ENCODE measurements around the gene DHRS7. TPM values are rescaled to one million over a fixed set of nuclear protein-coding genes. Genes with fewer than 3 reads are reported as not detected.
"Not testable (repeated sequence)": the region's sequence is repeated elsewhere in the genome, so short reads cannot be mapped to it uniquely, and the experiment has no call there.

The DHRS7 gene
- total and polyA plus RNA-seq, 9 of the 15 experiments (the other 6 are each of a cell fraction or from before 2014, with no cell fraction given): 10.2 to 20.1 (median 15.7) TPM

- TF ChIP-seq ATF4 (CRISPR knock-in tag; IDR thresholded peaks at IDR 0.05): no peak
Observed at GRCh38 chr14:60101786-60102185, 63.4 kb downstream of the DHRS7 start (continued).

- intact Hi-C loops (cut with micrococcal nuclease); FAIRE-seq; H2AFZ ChIP-seq (ENCODE audit: low read depth, low read length); H4K20me1 ChIP-seq (replicated peaks; ENCODE audit: control insufficient read depth, insufficient read depth, low read length); H3K27ac ChIP-seq (ENCODE audit: extremely low read depth, low read depth, low read length); ATAC-seq; H3K27me3 ChIP-seq (ENCODE audit: control insufficient read depth in 2 of 2, insufficient read depth in 2 of 2, low read length in 2 of 2); H3K4me2 ChIP-seq (ENCODE audit: insufficient read depth, low read length); H3K9me1 ChIP-seq (ENCODE audit: control insufficient read depth, insufficient read depth, low read length); DNase-seq (ENCODE audit: extremely low read depth in 1 of 4, low spot score in 3 of 4); H3K4me3 ChIP-seq; H3K9me3 ChIP-seq (replicated peaks; ENCODE audit: control insufficient read depth, insufficient read depth, low read depth, low read length); CTCF ChIA-PET (ENCODE audit: low intra/inter-chr PET ratio); in situ Hi-C loops (cut with MboI); H3K9ac ChIP-seq (ENCODE audit: insufficient read depth in 1 of 2, low read depth in 2 of 2, low read length in 2 of 2); BruUV-seq (replicated peaks): not testable (repeated sequence)
- POLR2A ChIA-PET: interaction anchor here (0.7 kb wide), 1 partner anchor 27 kb away, joined by 3 read pairs; no protein-coding TSS in a partner anchor
- H3K36me3 ChIP-seq (ENCODE audit: control insufficient read depth, insufficient read depth, low read length): peaks cover 22% of the 10 kb centered on the region; the same call in 2 of the 3 replicates
- H3K4me1 ChIP-seq (replicated peaks in 1 of 2; ENCODE audit: control insufficient read depth in 2 of 2, insufficient read depth in 2 of 2, low read length in 2 of 2): peaks cover 0 to 15% of the 10 kb centered on the region in 2 experiments; a peak in 3 of 5 replicates
- WGBS (ENCODE audit: insufficient coverage, low coverage, missing lambda C conversion rate): 86% methylated on average over 4 of the region's 7 CpGs
- peaks cover 87% of the 10 kb centered on the region for H3K79me2 ChIP-seq (ENCODE audit: control insufficient read depth, insufficient read depth, low read length)
Observed at GRCh38 chr14:60099855-60100254, 65.3 kb downstream of the DHRS7 start.

GRCh38 chr14:60097974-60098373 lies 67.2 kb downstream of the DHRS7 start:
- H4K20me1 ChIP-seq (replicated peaks; ENCODE audit: control insufficient read depth, insufficient read depth, low read length): no peaks in the 10 kb centered on the region
- H2AFZ ChIP-seq (ENCODE audit: low read depth, low read length): no peak overlapping the region
- H3K27ac ChIP-seq (ENCODE audit: extremely low read depth, low read depth, low read length): no peak overlapping the region
- H3K4me2 ChIP-seq (ENCODE audit: insufficient read depth, low read length): no peak overlapping the region
- CTCF ChIA-PET (ENCODE audit: low intra/inter-chr PET ratio): no interaction called here
- FAIRE-seq: no peak
- no peak overlapping the region for H3K4me3 ChIP-seq
- no peaks in the 10 kb centered on the region for H3K27me3 ChIP-seq (ENCODE audit: control insufficient read depth in 2 of 2, insufficient read depth in 2 of 2, low read length in 2 of 2)
- 7% methylated on average over 6 of the region's 6 CpGs for WGBS (ENCODE audit: insufficient coverage, low coverage, missing lambda C conversion rate)
- H3K36me3 ChIP-seq (ENCODE audit: control insufficient read depth, insufficient read depth, low read length): peaks cover 19% of the 10 kb centered on the region; the same call in 2 of the 3 replicates
- no peaks in the 10 kb centered on the region for H3K9me1 ChIP-seq (ENCODE audit: control insufficient read depth, insufficient read depth, low read length)
- intact Hi-C loops (cut with micrococcal nuclease) (no loop called here), in situ Hi-C loops (cut with MboI) (no loop called here)
- POLR2A ChIA-PET: no interaction called here
- H3K79me2 ChIP-seq (ENCODE audit: control insufficient read depth, insufficient read depth, low read length): peaks cover 94% of the 10 kb centered on the region
- no peaks in the 10 kb centered on the region; the same call in 1 of the 2 replicates for H3K9me3 ChIP-seq (replicated peaks; ENCODE audit: control insufficient read depth, insufficient read depth, low read depth, low read length)
- no TSS peak for BruUV-seq (replicated peaks)
- peak in 1 of 4 experiments; percentile 58 for DNase-seq (ENCODE audit: extremely low read depth in 1 of 4, low spot score in 3 of 4)
- H3K4me1 ChIP-seq (replicated peaks in 1 of 2; ENCODE audit: control insufficient read depth in 2 of 2, insufficient read depth in 2 of 2, low read length in 2 of 2): peaks cover 0 to 22% of the 10 kb centered on the region in 2 experiments; a peak in 3 of 5 replicates
- ATAC-seq: peak; percentile 24; the same call in 2 of the 3 replicates
- H3K9ac ChIP-seq (ENCODE audit: insufficient read depth in 1 of 2, low read depth in 2 of 2, low read length in 2 of 2): no peak overlapping the region
- TF ChIP-seq ARID1B (IDR thresholded peaks at IDR 0.05) (peak; percentile 73), SMARCE1 (IDR thresholded peaks at IDR 0.05) (0 out of 2 replicates have a peak, but pooled peaks have one; percentile 14), BCL6 (CRISPR knock-in tag; IDR thresholded peaks at IDR 0.05) (no peak), TAL1 (IDR thresholded peaks at IDR 0.05) (peak; percentile 67), MYNN (IDR thresholded peaks at IDR 0.05) (no peak), MYNN (CRISPR knock-in tag; IDR thresholded peaks at IDR 0.05) (no peak)
